Adrenal gland (tissue), 5 donors: ENCODE measurements around the gene CRELD1.

Experiments used
- CTCF ChIP-seq, 6 experiments: fragments of 450-650 bp in 4 of 6; fragments of 200-600 bp in 2 of 6; sonication (generic) in 1 of 6; IDR thresholded peaks; 1 replicate in 5 of 6; 2 replicates in 1 of 6; pipeline versions ENCODE4 v1.5.1 to v1.8.0; 2016 to 2021; ENCODE audit warnings: antibody characterized with exemption in 6 of 6, mild to moderate bottlenecking in 2 of 6, moderate library complexity in 1 of 6
- POLR2A ChIP-seq, 2 donors: fragments of 450-650 bp; IDR thresholded peaks; one replicate each; pipeline ENCODE4 v1.6.1; 2017; ENCODE audit warnings: antibody characterized with exemption in 2 of 2, mild to moderate bottlenecking in 2 of 2, moderate library complexity in 1 of 2
- donor health status: DM: no; HTN: no; CAD: no.

GRCh38 chr3:9969632-9970019 lies 36.0 kb downstream of the CRELD1 start:
- no peak for TF ChIP-seq POLR2A (IDR thresholded peaks at IDR 0.05)
- TF ChIP-seq CTCF (IDR thresholded peaks at IDR 0.05): no peak
